Transverse colon (tissue), 4 donors: ENCODE data around the gene SLC39A9. TPM values are rescaled to one million over a fixed set of nuclear protein-coding genes. Genes with fewer than 3 reads are reported as not detected.

ENCODE experiments used
- DNase-seq: peaks from one replicate; pipeline ENCODE4 v3.0.0-alpha.2; 2019
- H3K27ac ChIP-seq, 4 donors: fragments of 200-600 bp; sonication (generic); 2 replicates each; pipeline ENCODE4 v1.5.1; 2016 to 2018; ENCODE audit warnings: inconsistent platforms in 4 of 4
- H3K27me3 ChIP-seq: fragments of 200-600 bp; sonication (generic); 2 replicates; pipeline ENCODE4 v1.5.1; 2017; ENCODE audit warnings: inconsistent platforms
- H3K36me3 ChIP-seq, 4 donors: fragments of 200-600 bp; sonication (generic); 2 replicates each; pipeline ENCODE4 v1.5.1; 2017 to 2019; ENCODE audit warnings: inconsistent platforms in 4 of 4
- H3K4me1 ChIP-seq, 4 donors: fragments of 200-600 bp; sonication (generic); 2 replicates each; pipeline ENCODE4 v1.5.1; 2017 to 2020; ENCODE audit warnings: inconsistent platforms in 4 of 4
- H3K4me3 ChIP-seq, 4 donors: fragments of 200-600 bp; sonication (generic); 1 replicate in 1 of 4; 2 replicates in 3 of 4; pipeline versions ENCODE4 v1.5.1 to v1.6.1; 2017 to 2019; ENCODE audit warnings: inconsistent platforms in 4 of 4
- H3K9me3 ChIP-seq, 2 donors: fragments of 200-600 bp; sonication (generic); 2 replicates each; pipeline ENCODE4 v1.5.1; 2017 to 2019; ENCODE audit warnings: inconsistent platforms in 2 of 2
- EP300 ChIP-seq: sonication (generic); formaldehyde crosslinking; IDR thresholded peaks from one replicate; pipeline ENCODE4 v1.6.1; 2017; ENCODE audit warnings: antibody characterized with exemption, low read depth
- POLR2A ChIP-seq: fragments of 450-650 bp; IDR thresholded peaks from one replicate; pipeline ENCODE4 v1.6.1; 2016; ENCODE audit warnings: antibody characterized with exemption, mild to moderate bottlenecking, moderate library complexity
- POLR2AphosphoS5 ChIP-seq, 3 donors: sonication (generic); formaldehyde crosslinking; IDR thresholded peaks; one replicate each; pipeline ENCODE4 v1.6.1; 2016; ENCODE audit warnings: antibody characterized with exemption in 3 of 3
- WGBS, 2 donors: methylation state at CpG; one replicate each; pipeline ENCODE4 v1.1.5; 2018; ENCODE audit warnings: low coverage in 1 of 2; 5-methylcytosine and 5-hydroxymethylcytosine counted together
- in situ Hi-C, 4 donors: fragments of 200-750 bp; cut with MboI; loops; one replicate each; pipeline versions ENCODE4 v1.15.0 to v1.15.1; 2017; ENCODE audit warnings: low sequenced_read_pairs in 3 of 4, low pct_ligation_motif_present in 1 of 4, low pct_unique_long_range_greater_than_20kb in 1 of 4
- intact Hi-C: fragments of 100-400 bp; cut with DNase I; formaldehyde crosslinking; loops from one replicate; pipeline ENCODE4 v1.15.1; 2023; ENCODE audit warnings: low total_unique reads
- total RNA-seq, 4 donors: library from RNA; depleted of rRNA; stranded (reverse); fragments of >200 nt; gene quantifications; one replicate each; pipeline ENCODE4 v1.1.0, GENCODE V29; 2016
- TF ChIP-seq, protein P1 (sequence below), 5 experiments: fragments of 200-600 bp in 3 of 5; fragments of 450-650 bp in 2 of 5; sonication (generic) in 3 of 5; IDR thresholded peaks; 1 replicate in 2 of 5; 2 replicates in 3 of 5; pipeline ENCODE4 v1.5.1; 2016 to 2017; ENCODE audit warnings: antibody characterized with exemption in 5 of 5, inconsistent platforms in 3 of 5, mild to moderate bottlenecking in 2 of 5, moderate library complexity in 1 of 5

The SLC39A9 gene
- total RNA-seq, 4 donors from 2014 or later, result 24.5 to 103 (median 72.2) TPM

- Histone ChIP-seq H3K4me3 (no peak overlapping the region), H3K36me3 (no peaks in the 10 kb centered on the region), H3K27me3 (no peaks in the 10 kb centered on the region), H3K4me1 (peaks cover 0 to 5% (median 0%) of the 10 kb centered on the region in 4 donors), H3K27ac (no peak overlapping the region), H3K9me3 (no peaks in the 10 kb centered on the region)
- DNase-seq, result no peak
- TF ChIP-seq, protein P1, sequence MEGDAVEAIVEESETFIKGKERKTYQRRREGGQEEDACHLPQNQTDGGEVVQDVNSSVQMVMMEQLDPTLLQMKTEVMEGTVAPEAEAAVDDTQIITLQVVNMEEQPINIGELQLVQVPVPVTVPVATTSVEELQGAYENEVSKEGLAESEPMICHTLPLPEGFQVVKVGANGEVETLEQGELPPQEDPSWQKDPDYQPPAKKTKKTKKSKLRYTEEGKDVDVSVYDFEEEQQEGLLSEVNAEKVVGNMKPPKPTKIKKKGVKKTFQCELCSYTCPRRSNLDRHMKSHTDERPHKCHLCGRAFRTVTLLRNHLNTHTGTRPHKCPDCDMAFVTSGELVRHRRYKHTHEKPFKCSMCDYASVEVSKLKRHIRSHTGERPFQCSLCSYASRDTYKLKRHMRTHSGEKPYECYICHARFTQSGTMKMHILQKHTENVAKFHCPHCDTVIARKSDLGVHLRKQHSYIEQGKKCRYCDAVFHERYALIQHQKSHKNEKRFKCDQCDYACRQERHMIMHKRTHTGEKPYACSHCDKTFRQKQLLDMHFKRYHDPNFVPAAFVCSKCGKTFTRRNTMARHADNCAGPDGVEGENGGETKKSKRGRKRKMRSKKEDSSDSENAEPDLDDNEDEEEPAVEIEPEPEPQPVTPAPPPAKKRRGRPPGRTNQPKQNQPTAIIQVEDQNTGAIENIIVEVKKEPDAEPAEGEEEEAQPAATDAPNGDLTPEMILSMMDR (IDR thresholded peaks at IDR 0.05), result no peak
- TF ChIP-seq POLR2A (no peak), POLR2AphosphoS5 (IDR thresholded peaks at IDR 0.05) (no peak), EP300 (no peak)
- intact Hi-C loops (no loop called here), in situ Hi-C loops (no loop called here)
- WGBS, 2 donors, result 83 to 90% methylated on average over 2 to 5 of the region's 5 CpGs
These were observed 101.6 kb downstream of the SLC39A9 start for GRCh38 chr14:69500096-69500495.

- Histone ChIP-seq H3K36me3 (no peaks in the 10 kb centered on the region), H3K4me1 (peaks cover 0 to 5% (median 0%) of the 10 kb centered on the region in 4 donors), H3K27ac (no peak overlapping the region), H3K27me3 (no peaks in the 10 kb centered on the region), H3K4me3 (no peak overlapping the region), H3K9me3 (no peaks in the 10 kb centered on the region)
- 80 to 96% methylated on average over 1 to 4 of the region's 4 CpGs for WGBS, 2 donors
- intact Hi-C loops, result no loop called here
- in situ Hi-C loops, result no loop called here
- TF ChIP-seq POLR2A (no peak), POLR2AphosphoS5 (IDR thresholded peaks at IDR 0.05) (no peak), EP300 (no peak)
- TF ChIP-seq, protein P1 (IDR thresholded peaks at IDR 0.05), result no peak
- DNase-seq, result no peak
These were observed 102.2 kb downstream of the SLC39A9 start for GRCh38 chr14:69500736-69501135.

DNA sequence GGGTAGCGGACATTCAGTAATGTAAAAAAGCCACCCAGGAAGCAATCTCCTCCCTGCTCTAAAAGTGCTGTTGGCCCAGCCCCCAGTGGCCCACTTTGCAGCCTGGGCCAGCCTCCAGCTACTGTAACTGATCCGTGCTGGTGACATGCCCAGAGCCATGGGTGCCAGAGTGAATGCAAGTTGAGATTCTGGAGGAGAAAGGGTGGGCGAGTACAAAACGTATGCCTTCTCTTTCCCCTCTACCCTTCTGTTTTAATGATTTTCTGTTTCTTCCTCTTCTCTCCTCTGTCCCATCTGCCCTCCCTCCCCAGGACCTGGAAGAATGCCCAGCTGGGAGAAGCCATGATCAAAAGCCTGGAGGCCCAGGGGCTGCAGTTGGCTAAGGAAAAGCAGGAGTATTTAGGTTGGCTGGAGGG is 102.9 kb downstream of the SLC39A9 start:
- in situ Hi-C loops (no loop called here), intact Hi-C loops (no loop called here)
- Histone ChIP-seq H3K36me3 (no peaks in the 10 kb centered on the region), H3K4me1 (peaks cover 0 to 5% (median 0%) of the 10 kb centered on the region in 4 donors), H3K27me3 (no peaks in the 10 kb centered on the region), H3K4me3 (no peak overlapping the region), H3K27ac (no peak overlapping the region), H3K9me3 (no peaks in the 10 kb centered on the region)
- TF ChIP-seq POLR2AphosphoS5 (IDR thresholded peaks at IDR 0.05) (no peak), POLR2A (no peak), EP300 (no peak)
- TF ChIP-seq, protein P1 (IDR thresholded peaks at IDR 0.05), result no peak
- 64 to 70% methylated on average over 2 to 4 of the region's 4 CpGs for WGBS, 2 donors
- DNase-seq, result no peak

- DNase-seq, result no peak
- H3K4me3 ChIP-seq, result no peak overlapping the region
- no peaks in the 10 kb centered on the region for H3K27me3 ChIP-seq
- no peaks in the 10 kb centered on the region for H3K9me3 ChIP-seq
- TF ChIP-seq POLR2AphosphoS5 (IDR thresholded peaks at IDR 0.05) (no peak), EP300 (no peak), POLR2A (no peak)
- TF ChIP-seq, protein P1 (IDR thresholded peaks at IDR 0.05), result no peak
- 82 to 100% methylated on average over 1 of the region's 1 CpG for WGBS, 2 donors
- no peak overlapping the region for H3K27ac ChIP-seq
- in situ Hi-C loops, result no loop called here
- intact Hi-C loops, result no loop called here
- H3K36me3 ChIP-seq, result no peaks in the 10 kb centered on the region
- peaks cover 0 to 5% (median 0%) of the 10 kb centered on the region in 4 donors for H3K4me1 ChIP-seq
These were observed 106.3 kb downstream of the SLC39A9 start for GRCh38 chr14:69504775-69505174.
